GM23338 (cell line): ENCODE data around the gene SREBF2.
"Not testable (repeated sequence)": the region's sequence is repeated elsewhere in the genome, so short reads cannot be mapped to it uniquely, and the experiment has no call there.

Experiments
- CREB1 ChIP-seq: fragments of 250-450 bp; sonication (Bioruptor Pico); IDR thresholded peaks from 2 replicates; pipeline ENCODE4 v1.5.0; 2020; ENCODE audit warnings: low read depth, mild to moderate bottlenecking, moderate library complexity
- POLR2AphosphoS5 ChIP-seq: IDR thresholded peaks from 2 replicates; pipeline ENCODE4 v1.6.1; 2016; ENCODE audit warnings: antibody characterized with exemption, low read depth
- TF ChIP-seq, protein P1 (sequence below), 2 experiments: fragments of 200-600 bp in 1 of 2; sonication (generic) in 1 of 2; conservative IDR thresholded peaks; 2 replicates each; pipeline versions ENCODE4 v1.5.1 to v1.6.1; 2016 to 2017; ENCODE audit warnings: antibody characterized with exemption in 2 of 2, low read depth in 2 of 2, mild to moderate bottlenecking in 2 of 2, moderate library complexity in 1 of 2

DNA sequence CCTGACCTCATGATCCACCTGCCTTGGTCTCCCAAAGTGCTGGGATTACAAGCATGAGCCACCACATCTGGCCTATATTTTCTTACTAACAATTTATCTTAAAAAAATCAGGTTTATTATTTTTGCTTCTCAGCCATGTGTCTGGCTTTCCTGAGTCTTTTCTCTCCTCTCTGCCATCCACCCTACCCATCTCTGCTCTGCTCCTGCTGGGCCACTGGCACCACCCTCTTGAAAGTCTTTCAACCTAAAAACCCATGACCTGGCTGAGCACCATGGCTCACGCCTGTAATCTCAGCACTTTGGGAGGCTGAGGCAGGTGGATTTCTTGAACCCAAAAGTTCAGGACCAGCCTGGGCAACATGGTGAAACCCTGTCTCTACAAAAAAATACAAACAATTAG is 37.2 kb downstream of the SREBF2 start:
- not testable (repeated sequence) for TF ChIP-seq POLR2AphosphoS5; CREB1 (CRISPR knock-in tag)
- TF ChIP-seq, protein P1, sequence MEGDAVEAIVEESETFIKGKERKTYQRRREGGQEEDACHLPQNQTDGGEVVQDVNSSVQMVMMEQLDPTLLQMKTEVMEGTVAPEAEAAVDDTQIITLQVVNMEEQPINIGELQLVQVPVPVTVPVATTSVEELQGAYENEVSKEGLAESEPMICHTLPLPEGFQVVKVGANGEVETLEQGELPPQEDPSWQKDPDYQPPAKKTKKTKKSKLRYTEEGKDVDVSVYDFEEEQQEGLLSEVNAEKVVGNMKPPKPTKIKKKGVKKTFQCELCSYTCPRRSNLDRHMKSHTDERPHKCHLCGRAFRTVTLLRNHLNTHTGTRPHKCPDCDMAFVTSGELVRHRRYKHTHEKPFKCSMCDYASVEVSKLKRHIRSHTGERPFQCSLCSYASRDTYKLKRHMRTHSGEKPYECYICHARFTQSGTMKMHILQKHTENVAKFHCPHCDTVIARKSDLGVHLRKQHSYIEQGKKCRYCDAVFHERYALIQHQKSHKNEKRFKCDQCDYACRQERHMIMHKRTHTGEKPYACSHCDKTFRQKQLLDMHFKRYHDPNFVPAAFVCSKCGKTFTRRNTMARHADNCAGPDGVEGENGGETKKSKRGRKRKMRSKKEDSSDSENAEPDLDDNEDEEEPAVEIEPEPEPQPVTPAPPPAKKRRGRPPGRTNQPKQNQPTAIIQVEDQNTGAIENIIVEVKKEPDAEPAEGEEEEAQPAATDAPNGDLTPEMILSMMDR (conservative IDR thresholded peaks at IDR 0.05; ENCODE audit: low read depth in 2 of 2), result not testable (repeated sequence)
